CD4-positive, alpha-beta T cell treated with Interleukin-2 at 100 ng/mL for 4 hours (primary cell): Measurements from ENCODE around the gene BUB1B.

Experiments
- DNase-seq: peaks from one replicate; pipeline ENCODE4 v3.0.0-alpha.2; 2020; ENCODE audit warnings: low spot score

The BUB1B gene

DNA sequence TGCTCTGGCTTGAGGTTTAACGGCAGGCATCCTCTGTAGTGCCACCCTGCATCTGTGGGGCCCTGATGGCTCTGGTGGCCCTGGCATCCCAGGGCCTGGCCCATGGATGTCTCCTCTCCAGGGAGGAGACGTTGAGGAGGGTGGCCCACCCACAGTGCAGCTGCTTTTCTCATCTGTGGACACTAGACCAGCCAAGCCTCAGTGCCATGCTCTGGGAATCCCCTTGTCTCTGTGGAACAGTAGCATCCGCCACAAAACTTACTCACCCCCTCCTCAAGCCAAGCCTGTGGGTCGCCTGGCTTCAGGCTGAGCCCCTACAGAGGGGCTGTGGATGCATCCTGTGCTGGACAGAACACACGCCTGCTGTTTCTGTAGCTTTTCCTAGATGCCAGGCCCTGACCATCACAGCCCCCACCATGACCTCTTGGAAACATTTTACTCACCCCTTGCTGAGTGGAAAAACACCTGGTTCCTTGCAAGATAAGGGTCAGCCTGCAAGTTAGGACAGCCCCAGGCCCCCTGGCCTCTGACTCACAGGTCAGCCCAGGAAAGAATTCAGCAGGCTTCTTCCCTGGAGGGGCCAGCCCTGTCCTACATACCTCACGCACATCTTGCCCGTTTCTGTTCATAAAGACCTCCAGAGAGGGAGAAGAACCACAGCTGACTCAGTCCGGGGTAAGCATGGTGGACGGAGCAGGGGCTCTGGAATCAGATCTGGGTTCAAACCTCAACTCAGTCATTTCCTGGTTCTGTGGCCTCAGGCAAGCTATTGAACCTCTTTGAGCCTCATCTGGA is 97.0 kb downstream of the BUB1B start:
- no peak for DNase-seq

DNA sequence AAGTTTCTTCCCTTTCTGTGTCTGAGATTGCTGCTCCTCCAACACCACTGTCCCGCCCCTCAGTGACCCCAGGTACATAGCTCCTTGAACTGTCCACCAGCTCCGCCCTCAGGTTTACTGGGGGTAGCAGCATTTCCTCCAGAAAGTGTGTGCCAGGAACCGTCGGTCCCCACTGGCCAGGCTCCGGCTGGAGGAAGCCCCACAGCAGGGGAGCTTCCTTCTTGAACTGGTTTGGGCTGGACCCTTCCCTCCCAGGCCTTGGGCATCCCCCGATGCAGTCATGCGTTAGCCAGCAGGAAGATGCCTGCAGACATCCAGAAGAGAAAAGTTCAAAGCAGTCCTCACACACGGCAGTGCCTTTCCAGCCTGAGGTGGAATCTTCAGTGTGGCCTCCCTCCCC is 97.7 kb downstream of the BUB1B start:
- DNase-seq = no peak

DNA sequence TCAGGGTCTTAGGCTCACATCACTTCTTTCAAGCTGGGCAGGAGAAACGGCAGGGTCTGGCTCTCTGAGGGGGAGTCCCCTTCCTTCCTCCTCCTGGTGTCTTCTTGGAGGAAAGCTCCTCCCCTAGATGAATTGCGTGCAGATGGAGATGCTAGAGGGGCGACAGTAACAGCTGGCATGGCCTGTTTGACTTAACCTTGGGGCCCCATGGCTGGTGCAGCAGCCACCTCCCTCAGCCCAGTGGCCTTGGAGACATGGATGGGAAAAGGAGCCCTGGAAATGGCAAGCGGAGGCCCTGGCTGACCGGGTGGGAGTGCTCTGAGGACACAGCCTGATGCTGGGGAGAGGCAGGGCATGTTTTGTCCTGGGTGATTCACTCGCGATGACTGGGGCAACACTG is 98.2 kb downstream of the BUB1B start:
- no peak for DNase-seq

DNA sequence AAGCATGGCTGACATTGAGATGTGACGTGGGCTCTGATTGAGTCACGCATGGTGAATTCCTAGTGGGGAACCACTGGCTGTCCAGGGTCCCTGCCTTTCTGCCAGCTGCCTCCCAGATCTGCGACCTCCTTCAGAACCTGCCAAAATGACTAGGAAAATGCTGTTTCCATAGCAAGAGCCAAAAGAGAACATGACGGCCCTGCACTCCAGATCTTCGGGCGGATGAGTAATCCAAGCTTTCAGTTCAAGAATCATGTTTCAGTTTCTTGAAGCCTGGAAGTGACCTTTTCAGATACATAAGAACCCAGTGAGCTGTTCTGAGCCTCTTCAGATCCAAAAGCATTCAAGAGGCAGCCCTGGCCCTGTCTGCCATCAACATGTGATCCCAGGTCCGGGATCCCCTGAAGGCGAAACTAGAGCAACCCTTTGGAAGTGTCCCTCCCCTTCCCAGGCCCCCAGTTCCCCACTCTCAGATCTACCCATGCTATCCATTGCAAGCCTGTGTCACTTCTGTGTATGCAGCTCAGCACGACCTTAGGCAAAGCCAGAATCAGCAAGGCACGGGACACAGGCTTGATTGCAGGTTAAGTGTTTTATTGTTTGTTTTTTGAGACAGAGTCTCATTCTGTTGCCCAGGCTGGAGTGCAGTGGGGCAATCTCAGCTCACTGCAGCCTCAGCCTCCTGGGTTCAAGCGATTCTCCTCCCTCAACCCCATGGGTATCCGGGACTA is 102.3 kb downstream of the BUB1B start:
- no peak for DNase-seq

DNA sequence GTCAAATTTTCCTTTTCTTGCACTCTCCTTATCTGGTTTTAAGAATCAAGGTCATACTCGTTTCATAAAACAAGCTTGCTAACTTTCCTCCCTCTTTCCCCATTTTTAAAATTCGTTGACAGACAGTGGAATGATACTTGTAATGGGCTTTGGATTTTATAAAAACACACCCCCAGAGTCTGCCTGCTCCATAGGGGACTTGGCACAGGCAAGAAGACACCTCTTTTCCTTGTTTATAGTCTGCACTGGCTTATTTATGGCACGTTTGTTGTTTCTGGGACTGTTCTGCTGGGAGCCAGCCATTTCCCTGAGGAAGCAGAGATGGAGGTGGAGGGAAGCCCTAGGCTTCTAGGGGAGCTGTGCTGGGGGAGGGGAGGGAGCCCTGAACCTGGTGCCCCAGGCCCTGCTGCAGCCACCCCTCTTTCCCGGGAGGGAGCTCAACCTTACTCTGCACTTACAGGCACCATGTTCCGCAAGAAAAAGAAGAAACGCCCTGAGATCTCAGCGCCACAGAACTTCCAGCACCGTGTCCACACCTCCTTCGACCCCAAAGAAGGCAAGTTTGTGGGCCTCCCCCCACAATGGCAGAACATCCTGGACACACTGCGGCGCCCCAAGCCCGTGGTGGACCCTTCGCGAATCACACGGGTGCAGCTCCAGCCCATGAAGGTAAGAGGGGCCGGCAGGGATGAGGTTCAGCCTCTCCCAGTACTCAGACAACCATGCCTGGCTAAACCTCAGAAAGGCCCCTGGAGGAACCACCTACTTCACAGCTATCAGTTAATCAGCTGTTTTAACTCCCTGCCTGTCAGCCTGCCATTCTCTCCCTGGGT is 103.7 kb downstream of the BUB1B start:
- no peak for DNase-seq

DNA sequence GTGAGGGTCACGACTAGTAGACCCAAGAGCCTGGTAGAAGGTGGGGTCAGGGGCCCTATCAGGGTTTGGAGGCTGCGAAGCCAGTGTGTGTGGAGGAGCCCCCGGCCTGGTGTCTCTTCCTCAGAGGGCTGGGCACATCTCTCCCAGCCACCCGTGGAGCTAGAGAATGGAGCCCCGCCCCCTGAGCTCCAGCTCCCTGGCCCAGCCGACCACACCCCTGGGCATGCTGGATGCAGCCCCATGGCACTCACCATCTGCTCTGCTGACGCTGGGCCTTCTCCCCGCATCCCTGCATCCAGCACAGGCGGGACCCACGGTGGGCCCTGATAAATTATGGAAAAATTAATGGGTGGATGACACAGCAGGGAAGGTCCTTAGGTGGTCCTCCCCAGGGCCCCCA is 104.5 kb downstream of the BUB1B start:
- no peak for DNase-seq

DNA sequence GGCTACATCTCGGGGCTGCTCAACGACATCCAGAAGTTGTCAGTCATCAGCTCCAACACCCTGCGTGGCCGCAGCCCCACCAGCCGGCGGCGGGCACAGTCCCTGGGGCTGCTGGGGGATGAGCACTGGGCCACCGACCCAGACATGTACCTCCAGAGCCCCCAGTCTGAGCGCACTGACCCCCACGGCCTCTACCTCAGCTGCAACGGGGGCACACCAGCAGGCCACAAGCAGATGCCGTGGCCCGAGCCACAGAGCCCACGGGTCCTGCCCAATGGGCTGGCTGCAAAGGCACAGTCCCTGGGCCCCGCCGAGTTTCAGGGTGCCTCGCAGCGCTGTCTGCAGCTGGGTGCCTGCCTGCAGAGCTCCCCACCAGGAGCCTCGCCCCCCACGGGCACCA is 105.0 kb downstream of the BUB1B start:
- DNase-seq = no peak

DNA sequence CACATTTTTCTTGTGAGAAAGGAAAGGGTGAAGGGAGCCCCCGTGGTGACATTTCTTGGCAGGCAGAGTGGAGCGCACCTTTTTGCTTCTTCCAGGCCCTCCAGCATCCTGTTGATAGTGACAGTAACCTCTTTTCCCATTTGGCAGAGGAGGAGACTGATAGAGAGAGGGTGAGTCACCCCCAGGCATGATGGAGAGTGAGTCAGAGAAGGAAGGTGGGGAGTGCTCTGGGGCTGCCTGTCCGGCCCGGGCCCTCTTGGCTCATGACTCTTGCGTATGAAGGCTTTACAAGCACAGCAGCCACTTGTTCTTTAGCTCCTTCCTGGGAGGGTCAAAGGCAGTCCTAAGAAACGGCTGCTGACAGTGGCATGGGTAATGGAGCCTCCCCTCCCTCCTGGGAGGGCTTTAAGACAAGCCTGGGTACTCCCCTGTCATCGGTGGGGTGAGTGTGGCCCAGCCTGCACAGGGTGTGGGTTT is 106.0 kb downstream of the BUB1B start:
- DNase-seq = no peak

DNA sequence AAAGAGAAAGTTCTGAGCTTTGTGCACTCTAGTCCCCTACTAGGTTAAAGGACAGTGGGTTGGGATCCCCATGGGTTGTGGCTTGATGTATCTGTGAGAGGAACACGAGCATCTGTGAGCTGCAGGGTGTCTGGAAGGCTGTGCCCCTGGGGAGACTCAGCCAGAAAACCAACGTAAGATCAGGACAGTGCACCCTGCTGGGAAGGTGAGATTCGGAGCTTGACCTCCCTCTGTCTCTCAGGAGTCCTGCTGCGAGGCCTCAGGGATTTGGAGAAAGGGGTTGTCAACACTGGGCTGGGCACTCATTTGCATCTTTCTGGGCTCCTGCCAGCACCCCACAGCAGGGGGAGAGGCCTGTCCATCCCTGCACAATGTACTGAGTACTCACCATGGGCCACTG is 106.8 kb downstream of the BUB1B start:
- no peak for DNase-seq

DNA sequence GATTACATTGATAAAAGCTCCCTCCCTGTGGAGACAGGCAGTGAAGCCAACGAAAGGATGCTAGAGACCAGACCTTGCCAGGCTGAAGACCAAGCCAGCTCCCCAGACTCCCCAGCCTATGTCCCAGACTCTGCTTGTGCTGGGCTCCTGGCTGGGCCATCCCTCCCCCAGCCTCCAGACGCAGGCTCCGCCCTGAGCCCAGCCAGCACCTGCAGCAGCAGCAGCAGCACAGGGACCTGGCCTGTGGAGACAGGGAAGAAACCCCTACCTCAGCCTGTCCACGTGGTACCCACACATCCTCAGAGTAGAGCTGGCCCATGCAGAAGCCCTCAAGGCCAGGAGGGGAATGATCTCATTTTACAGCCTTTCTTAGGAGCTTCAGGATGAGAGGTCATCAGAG is 108.7 kb downstream of the BUB1B start:
- no peak for DNase-seq

DNA sequence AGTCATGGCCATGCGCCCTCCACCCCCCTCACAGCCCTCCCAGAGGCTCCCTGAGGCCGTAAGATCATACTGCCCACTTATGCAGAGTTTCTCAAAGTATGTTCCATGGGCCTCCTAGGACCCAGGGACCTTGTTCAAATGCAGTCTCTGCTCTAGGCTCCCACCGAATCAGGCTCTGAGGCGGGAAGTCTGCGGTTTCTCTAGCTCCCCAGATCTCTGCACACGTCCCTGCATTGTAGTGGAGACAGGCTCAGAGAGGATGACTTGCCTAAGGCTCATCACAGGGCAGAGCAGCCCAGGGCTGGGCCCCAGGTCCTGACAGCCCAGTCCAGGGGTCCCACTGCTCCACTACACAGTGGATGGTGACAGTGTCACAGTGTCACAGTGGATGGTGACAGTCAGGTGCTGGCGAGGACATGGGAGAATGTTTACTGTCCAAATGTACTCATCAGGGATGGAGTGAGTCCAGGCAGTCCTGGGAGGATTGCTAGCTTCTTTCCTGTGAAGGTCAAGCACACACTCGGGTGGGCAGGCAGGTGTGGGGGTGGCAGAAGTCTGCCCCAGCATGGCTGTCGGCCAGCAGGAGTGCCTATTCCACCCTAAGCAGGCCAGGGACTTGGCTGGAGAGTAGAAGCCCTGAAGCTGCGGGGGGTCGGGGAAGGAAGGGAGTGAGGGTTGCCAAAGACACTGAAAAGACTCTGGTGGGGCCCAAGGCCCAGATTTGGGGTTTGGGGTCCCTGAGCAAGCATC is 109.6 kb downstream of the BUB1B start:
- DNase-seq = no peak
